Stimulated activated CD4-positive, alpha-beta T cell treated with anti-CD3 and anti-CD28 coated beads, Interleukin-15, amount 100 ng/mL, for 24 hours (primary cell): Measurements from ENCODE around the gene STARD10.

Experiments
- DNase-seq: peaks from one replicate; pipeline ENCODE4 v3.0.0-alpha.2; 2020

The STARD10 gene

GRCh38 chr11:72742513-72743320, 51.1 kb downstream of the STARD10 start:
- no peak for DNase-seq

- DNase-seq: no peak
Measured at GRCh38 chr11:72741849-72742512, 51.9 kb downstream of the STARD10 start.

GRCh38 chr11:72741429-72741833, 52.4 kb downstream of the STARD10 start:
- no peak for DNase-seq

DNA sequence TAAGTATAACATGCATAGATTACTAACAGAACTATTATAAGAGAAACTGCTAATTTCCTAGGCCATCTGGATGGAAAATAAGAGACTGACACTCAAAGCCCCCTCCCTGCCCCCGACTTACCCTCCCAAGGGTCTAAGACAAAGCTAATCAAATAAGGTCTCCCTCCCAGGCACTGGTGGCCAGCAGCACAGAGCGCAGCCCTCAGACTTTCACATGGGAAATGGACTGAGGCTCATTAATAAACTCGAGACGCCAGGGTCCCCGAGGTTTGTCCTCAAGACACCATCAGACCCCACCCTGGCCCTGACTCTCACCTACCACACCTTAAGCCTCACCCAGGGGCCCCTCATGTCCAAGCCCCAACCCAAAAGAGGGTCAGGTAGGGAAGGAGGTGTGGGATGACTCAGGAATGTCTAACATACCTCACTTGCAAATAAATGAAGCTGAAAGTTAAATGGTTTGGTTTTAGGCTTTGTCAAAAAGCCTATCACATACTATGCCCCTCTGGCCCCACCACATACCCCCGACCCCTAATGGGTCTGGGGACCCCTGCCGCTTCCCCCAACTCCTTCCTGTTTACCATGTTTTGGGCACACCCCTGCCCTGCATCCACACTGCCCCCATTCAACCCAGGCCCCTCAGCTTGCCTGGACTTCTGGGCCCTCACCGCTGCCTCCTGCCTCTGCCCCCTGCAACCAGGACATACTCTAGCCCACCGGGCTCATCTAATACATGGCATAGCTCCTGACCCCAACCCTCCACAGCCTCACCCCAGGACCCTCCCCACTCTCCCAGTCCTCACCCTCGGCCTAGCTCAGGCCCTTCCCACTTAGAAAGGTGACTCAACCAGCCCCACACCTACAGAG, 53.1 kb downstream of the STARD10 start:
- no peak for DNase-seq

DNA sequence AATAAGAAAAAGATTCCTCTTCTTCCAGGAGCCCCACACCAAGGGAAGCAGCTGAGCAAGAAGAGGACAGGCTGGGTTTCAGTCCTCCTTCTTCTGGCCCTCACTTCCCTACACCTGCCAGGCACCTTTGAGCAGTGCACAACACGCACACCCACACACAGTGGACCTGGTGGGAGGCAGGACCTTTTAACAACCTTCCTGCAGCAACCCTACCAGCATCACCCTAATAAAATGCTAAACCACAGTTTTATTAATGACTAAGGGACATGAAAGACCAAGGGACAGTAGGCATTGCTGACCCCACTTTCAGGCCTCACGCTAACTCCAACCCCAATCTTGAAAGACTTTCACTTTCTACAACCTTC, 53.8 kb downstream of the STARD10 start:
- no peak for DNase-seq

- no peak for DNase-seq
Measured at GRCh38 chr11:72739240-72740059, 54.4 kb downstream of the STARD10 start.

DNA sequence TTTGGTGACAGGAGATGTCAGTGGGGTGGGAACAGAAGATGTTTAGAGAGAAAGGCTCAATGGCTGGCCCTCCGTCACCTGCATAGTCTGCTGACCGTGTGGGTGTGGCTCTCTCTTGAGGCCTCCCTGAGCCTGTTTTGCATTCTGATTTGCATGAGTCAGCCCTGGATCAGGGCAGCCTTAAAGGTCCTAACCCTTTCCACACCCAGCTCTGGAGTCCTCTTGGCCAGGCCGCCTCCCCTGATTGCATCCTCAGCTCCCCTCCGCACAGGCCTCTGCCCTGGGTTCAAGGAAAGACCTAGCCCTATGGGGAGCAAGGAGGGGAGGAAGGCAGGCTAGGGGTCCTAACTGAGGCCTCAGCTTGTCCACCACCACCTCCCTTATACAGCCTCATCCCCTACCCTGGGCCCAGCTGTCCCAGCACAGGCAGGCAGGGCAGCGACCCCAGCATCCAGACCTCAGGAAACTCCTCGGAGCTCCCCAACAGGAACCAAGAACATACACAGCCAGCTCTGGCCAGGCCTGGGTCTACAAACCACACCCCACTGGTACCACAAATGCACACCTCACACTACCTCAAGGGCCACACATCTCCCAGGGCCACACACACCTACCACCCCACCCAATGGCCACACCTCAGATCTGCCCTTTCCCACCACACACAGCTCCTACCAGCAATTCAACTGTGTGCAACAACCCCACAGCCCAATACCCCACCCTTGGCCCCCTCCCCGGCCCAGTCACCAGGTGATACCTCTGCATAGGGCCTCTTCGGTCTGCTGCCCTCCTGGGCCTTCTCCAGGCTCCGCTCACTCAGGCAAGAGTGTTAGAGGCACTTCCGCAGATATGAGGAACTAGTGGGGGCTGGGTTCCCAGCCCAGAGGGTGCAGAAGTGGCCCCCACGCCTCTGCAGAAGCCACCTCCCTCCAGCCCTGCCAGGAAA, 55.4 kb downstream of the STARD10 start:
- DNase-seq: no peak

- no peak for DNase-seq
Measured at GRCh38 chr11:72737336-72737735, 56.5 kb downstream of the STARD10 start.

GRCh38 chr11:72736452-72737069, 57.3 kb downstream of the STARD10 start:
- DNase-seq: peak; percentile 69

- DNase-seq: no peak
Measured at GRCh38 chr11:72735495-72736027, 58.3 kb downstream of the STARD10 start.

DNA sequence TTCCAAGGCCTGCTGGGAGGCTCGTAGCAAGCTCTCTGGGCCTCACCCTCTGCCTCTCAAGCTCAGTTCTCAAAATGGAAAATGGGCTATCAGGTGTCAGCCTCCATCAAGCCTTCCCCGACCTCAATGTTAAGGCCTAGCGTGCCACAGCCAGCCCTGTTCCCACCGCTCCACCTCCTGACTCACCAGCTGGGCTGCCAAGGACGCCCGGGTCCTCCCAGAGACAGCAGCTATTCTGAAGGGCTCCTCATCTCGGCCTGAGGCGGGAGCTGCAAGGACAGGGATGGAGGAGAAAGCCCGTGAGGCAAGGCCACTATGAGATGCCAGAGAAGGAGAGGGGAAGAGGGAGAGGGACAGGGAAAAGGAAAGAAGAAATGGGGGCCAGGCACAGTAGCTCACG, 61.5 kb downstream of the STARD10 start:
- DNase-seq: no peak

- DNase-seq: no peak
Measured at GRCh38 chr11:72730737-72731136, 63.1 kb downstream of the STARD10 start.

- no peak for DNase-seq
Measured at GRCh38 chr11:72730243-72730642, 63.6 kb downstream of the STARD10 start.

- no peak for DNase-seq
Measured at GRCh38 chr11:72727521-72727920, 66.3 kb downstream of the STARD10 start.

DNA sequence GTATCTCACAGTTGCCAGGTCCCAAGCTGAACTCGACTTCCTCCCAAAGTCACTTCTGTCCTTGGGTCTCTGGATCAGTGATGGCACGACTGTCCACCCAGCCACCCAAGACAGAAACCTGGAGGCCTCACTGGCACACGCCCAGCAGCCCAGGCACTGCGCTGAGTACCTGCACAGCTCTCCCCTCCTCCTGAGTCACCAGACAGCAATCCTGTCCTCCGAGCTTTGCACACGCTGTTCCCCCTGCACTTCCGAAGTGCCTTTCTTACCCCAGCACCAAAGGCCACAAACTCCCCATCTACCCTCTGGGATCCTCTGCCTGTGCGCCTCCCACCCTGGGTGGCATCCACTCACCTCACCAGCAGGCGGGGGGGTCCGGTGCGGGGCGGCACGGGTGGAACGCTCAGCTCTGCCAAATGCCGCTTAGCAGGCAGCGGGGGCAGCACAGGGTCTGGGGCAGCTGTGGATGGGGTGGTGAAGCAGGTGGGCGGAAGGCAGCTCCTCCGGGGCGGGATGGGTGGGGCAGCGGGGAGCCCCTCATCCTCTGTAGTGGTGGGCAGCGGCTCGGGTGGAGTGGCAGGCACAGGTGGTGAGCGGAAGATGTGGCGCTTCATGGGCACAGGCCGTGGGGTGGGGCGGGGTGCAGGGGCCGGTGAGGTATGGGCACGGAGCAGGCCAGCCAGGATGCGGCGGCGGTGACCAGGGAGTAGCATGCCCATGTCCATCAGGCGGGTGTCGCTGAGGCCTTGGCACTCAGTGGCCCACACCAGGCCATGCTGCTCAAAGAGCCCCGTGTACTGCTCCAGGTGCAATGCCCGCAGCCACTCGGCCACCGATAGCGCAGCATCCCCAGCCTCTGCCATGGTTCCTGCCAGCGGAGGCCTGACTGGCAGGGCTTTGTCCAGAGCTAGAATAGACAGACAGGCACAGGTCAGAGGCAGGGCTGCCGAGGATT, 67.3 kb downstream of the STARD10 start:
- DNase-seq: no peak

GRCh38 chr11:72725724-72726028, 68.2 kb downstream of the STARD10 start:
- no peak for DNase-seq

DNA sequence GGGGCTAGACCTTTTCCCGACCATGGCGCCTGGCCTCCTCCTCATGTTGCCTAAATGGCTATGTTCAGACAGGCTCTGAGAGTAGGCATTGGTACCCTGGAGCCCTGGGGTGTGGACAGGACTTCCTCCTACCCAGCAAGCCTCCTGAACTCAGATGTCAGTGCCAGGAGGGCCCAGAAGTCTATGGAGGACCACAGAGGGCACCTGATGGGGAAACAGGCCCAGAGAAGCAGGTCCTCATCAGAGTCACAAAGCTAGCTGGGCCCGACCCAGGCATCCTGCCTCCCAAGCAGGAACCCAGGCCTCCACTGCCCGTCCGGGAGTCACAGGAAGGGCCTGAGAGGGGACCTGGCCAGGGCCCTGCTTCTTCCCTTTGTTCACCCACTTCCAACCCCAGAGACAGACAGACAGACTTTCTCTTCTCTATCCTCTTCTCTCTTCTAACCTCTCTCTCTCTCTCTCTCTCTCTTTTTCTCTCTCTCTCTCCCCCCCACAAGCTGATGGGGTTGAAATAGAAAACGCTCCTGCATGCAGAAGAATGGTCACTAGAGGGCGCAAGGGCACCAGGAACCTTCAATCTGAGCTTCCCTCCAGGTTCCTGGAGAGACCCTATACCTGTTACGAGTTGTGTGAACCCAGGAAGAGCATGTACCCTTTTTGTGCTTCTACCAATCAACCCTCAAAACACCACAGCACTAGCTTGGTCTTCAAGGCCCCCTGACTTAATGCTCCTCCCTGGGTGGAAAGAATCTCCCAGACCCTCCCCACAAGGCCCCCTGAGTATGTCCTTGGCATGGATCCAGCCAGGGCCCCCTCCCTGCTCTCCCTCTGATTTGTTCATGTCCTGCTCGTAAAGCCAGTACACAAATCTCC, 68.8 kb downstream of the STARD10 start:
- peak; percentile 83 for DNase-seq

- no peak for DNase-seq
Measured at GRCh38 chr11:72724021-72724551, 69.8 kb downstream of the STARD10 start.
